HCT116 (cell line): Measurements from ENCODE around the gene KRT2. TPM values are rescaled to one million over a fixed set of nuclear protein-coding genes. Genes with fewer than 3 reads are reported as not detected.

ENCODE experiments used
- ATAC-seq: fragments of 200-7000 bp; cut with Tn5 transposase; 2 replicates; pipeline ENCODE4 v1.9.1; 2020; ENCODE audit warnings: mild to moderate bottlenecking, moderate library complexity
- BruUV-seq: library from RNA; stranded (reverse); fragments of 400-500 nt; replicated peaks from 2 replicates; lab custom pipeline; 2021; lab: Mats Ljungman, UMichigan
- CTCF ChIA-PET: fragments of 300-600 bp; sonication (Branson Sonifier 250); formaldehyde crosslinking; loops from one replicate; lab custom pipeline; 2021; ENCODE audit warnings: antibody characterized with exemption; lab: Charles Lee
- POLR2A ChIA-PET: fragments of 300-600, 350-600 bp; sonication (Branson Sonifier 250); formaldehyde crosslinking; loops from one replicate; lab custom pipeline; 2021; ENCODE audit warnings: antibody characterized with exemption; lab: Charles Lee
- RAD21 ChIA-PET, 2 experiments: fragments of 300-600 bp; sonication (Branson Sonifier 250); formaldehyde crosslinking; loops; one replicate each; lab custom pipeline; 2023; ENCODE audit warnings: low total read pairs in 2 of 2; ENCODE audit not compliant: uncharacterized antibody in 2 of 2, unreplicated experiment in 2 of 2, low non-redundant PET in 1 of 2; lab: Charles Lee
- DNase-seq: peaks from one replicate; pipeline ENCODE4 v3.0.0-alpha.2; 2010; ENCODE audit warnings: low read depth, low spot score
- H2AFZ ChIP-seq: fragments of 200-600 bp; shearing (Covaris generic), sonication (generic); 2 replicates; pipeline ENCODE4 v1.6.1; 2017; ENCODE audit warnings: low read depth, mixed run types, mixed read lengths, antibody characterized with exemption, low read length; ENCODE audit not compliant: poor library complexity, severe bottlenecking
- H3K27ac ChIP-seq: 2 replicates; pipeline ENCODE4 v1.5.1; 2012; ENCODE audit warnings: low read depth, low read length
- H3K27me3 ChIP-seq: fragments of 200-600 bp; sonication (generic); 2 replicates; pipeline ENCODE4 v1.6.1; 2016; ENCODE audit warnings: mixed run types, low read length, mixed read lengths; ENCODE audit not compliant: insufficient read depth
- H3K36me3 ChIP-seq, 2 experiments: fragments of 200-500 bp in 1 of 2; fragments of 200-600 bp in 1 of 2; sonication (Bioruptor generic) in 1 of 2; sonication (generic) in 1 of 2; 2 replicates each; pipeline versions ENCODE4 v1.5.1 to v1.6.1; 2014 to 2016; ENCODE audit warnings: low read length in 2 of 2, inconsistent platforms in 1 of 2, mixed read lengths in 1 of 2, mixed run types in 1 of 2; ENCODE audit not compliant: insufficient read depth in 2 of 2, control insufficient read depth in 1 of 2
- H3K4me1 ChIP-seq, 2 experiments: fragments of 200-600 bp in 1 of 2; sonication (generic) in 1 of 2; 2 replicates each; pipeline versions ENCODE4 v1.5.1 to v1.6.1; 2012 to 2017; ENCODE audit warnings: low read length in 2 of 2, inconsistent platforms in 1 of 2, mild to moderate bottlenecking in 1 of 2, mixed read lengths in 1 of 2, mixed run types in 1 of 2, moderate library complexity in 1 of 2; ENCODE audit not compliant: insufficient read depth in 2 of 2, control insufficient read depth in 1 of 2
- H3K4me2 ChIP-seq: fragments of 200-600 bp; sonication (generic); 2 replicates; pipeline ENCODE4 v1.6.1; 2017; ENCODE audit warnings: mixed run types, low read length, mixed read lengths
- H3K4me3 ChIP-seq, 2 experiments: fragments of 200-600 bp in 1 of 2; sonication (generic) in 1 of 2; replicated peaks in 1 of 2; 2 replicates each; pipeline ENCODE4 v1.5.1; 2011 to 2016; ENCODE audit warnings: low read length in 2 of 2, control low read depth in 1 of 2, low read depth in 1 of 2, mild to moderate bottlenecking in 1 of 2, mixed read lengths in 1 of 2, mixed run types in 1 of 2
- H3K79me2 ChIP-seq: fragments of 200-600 bp; sonication (generic); 2 replicates; pipeline ENCODE4 v1.6.1; 2017; ENCODE audit warnings: mild to moderate bottlenecking, mixed run types, low read length, moderate library complexity, mixed read lengths; ENCODE audit not compliant: insufficient read depth
- H3K9ac ChIP-seq: fragments of 200-600 bp; sonication (generic); 2 replicates; pipeline ENCODE4 v1.6.1; 2016; ENCODE audit warnings: low read length, mixed read lengths
- H3K9me2 ChIP-seq: fragments of 200-600 bp; sonication (generic), shearing (Covaris generic); 2 replicates; pipeline ENCODE4 v1.6.1; 2017; ENCODE audit warnings: mixed run types, mild to moderate bottlenecking, moderate library complexity; ENCODE audit not compliant: insufficient read depth
- H3K9me3 ChIP-seq, 2 experiments: fragments of 200-500 bp in 1 of 2; fragments of 200-600 bp in 1 of 2; sonication (Bioruptor generic) in 1 of 2; sonication (generic) in 1 of 2; 2 replicates each; pipeline ENCODE4 v1.6.1; 2014 to 2017; ENCODE audit warnings: low read length in 2 of 2, mixed read lengths in 2 of 2, inconsistent platforms in 1 of 2, low read depth in 1 of 2, mild to moderate bottlenecking in 1 of 2, mixed run types in 1 of 2, moderate library complexity in 1 of 2; ENCODE audit not compliant: control insufficient read depth in 1 of 2, insufficient read depth in 1 of 2
- H4K20me1 ChIP-seq: fragments of 200-600 bp; sonication (generic), shearing (Covaris generic); 2 replicates; pipeline ENCODE4 v1.6.1; 2017; ENCODE audit warnings: mixed run types, mild to moderate bottlenecking, moderate library complexity; ENCODE audit not compliant: insufficient read depth
- CEBPB ChIP-seq: IDR thresholded peaks from 2 replicates; pipeline ENCODE4 v1.6.1; 2012; ENCODE audit warnings: low read depth
- EGR1 ChIP-seq: IDR thresholded peaks from 2 replicates; pipeline ENCODE4 v1.6.1; 2012; ENCODE audit warnings: low read depth
- ELF1 ChIP-seq: IDR thresholded peaks from 2 replicates; pipeline ENCODE4 v1.6.1; 2012; ENCODE audit warnings: low read depth, borderline replicate concordance
- JUND ChIP-seq: IDR thresholded peaks from 2 replicates; pipeline ENCODE4 v1.6.1; 2012
- POLR2A ChIP-seq: IDR thresholded peaks from 2 replicates; pipeline ENCODE4 v1.7.0; 2011; ENCODE audit warnings: borderline replicate concordance; ENCODE audit not compliant: insufficient read depth, insufficient read length; ENCODE audit errors: extremely low read depth
- RAD21 ChIP-seq: IDR thresholded peaks from 2 replicates; pipeline ENCODE4 v1.6.1; 2012; ENCODE audit warnings: low read depth, mild to moderate bottlenecking
- SP1 ChIP-seq: IDR thresholded peaks from 2 replicates; pipeline ENCODE4 v1.6.1; 2012; ENCODE audit warnings: low read depth
- SRF ChIP-seq: IDR thresholded peaks from 2 replicates; pipeline ENCODE4 v1.6.1; 2012; ENCODE audit warnings: low read depth
- TCF7L2 ChIP-seq: IDR thresholded peaks from 2 replicates; pipeline ENCODE4 v1.7.0; 2011; ENCODE audit warnings: borderline replicate concordance, inconsistent platforms; ENCODE audit not compliant: insufficient read depth, insufficient read length; ENCODE audit errors: extremely low read depth
- ZNF274 ChIP-seq: fragments of 200-500 bp; sonication (Bioruptor generic); IDR thresholded peaks from 2 replicates; pipeline ENCODE4 v1.6.1; 2014; ENCODE audit warnings: mild to moderate bottlenecking, low read depth, low read length, inconsistent platforms
- intact Hi-C: fragments of 100-400 bp; cut with micrococcal nuclease; formaldehyde crosslinking; loops from 2 replicates; pipeline ENCODE4 v1.10.0; 2022
- total RNA-seq: library from RNA; stranded (reverse); gene quantifications from one replicate; pipeline ENCODE4 v1.2.1, GENCODE V29; 2021; ENCODE audit not compliant: unreplicated experiment
- TF ChIP-seq, protein P1 (sequence below): IDR thresholded peaks from 2 replicates; pipeline ENCODE4 v1.6.1; 2011; ENCODE audit warnings: mild to moderate bottlenecking, low read length, moderate library complexity; ENCODE audit not compliant: insufficient replicate concordance; ENCODE audit errors: extremely low read depth
- TF ChIP-seq, protein P2 (sequence below): IDR thresholded peaks from 2 replicates; pipeline ENCODE4 v1.6.1; 2012
- TF ChIP-seq, protein P3 (sequence below): IDR thresholded peaks from 2 replicates; pipeline ENCODE4 v1.6.1; 2012

The KRT2 gene
- total RNA-seq, 1 experiment from 2014 or later: not detected

DNA sequence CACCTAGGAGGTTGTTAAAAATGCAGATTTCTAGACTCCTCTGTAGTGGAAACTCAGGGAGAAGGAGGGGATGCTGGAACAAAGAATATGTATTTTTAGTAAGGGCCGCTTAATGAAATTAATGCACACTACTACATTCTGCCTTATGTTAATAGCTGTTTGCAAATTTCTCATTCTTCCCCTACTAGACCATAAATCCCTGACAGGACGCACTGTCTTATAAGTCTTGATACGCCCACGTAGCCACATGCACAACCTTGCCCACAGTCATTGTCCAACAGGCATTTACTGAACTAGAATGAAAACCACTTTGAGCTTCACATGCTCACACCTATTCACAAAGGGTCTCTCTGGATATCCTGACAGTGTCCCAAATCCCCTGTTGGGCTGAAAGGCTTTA, 10.5 kb downstream of the KRT2 start (continued):
- TF ChIP-seq, protein P1, sequence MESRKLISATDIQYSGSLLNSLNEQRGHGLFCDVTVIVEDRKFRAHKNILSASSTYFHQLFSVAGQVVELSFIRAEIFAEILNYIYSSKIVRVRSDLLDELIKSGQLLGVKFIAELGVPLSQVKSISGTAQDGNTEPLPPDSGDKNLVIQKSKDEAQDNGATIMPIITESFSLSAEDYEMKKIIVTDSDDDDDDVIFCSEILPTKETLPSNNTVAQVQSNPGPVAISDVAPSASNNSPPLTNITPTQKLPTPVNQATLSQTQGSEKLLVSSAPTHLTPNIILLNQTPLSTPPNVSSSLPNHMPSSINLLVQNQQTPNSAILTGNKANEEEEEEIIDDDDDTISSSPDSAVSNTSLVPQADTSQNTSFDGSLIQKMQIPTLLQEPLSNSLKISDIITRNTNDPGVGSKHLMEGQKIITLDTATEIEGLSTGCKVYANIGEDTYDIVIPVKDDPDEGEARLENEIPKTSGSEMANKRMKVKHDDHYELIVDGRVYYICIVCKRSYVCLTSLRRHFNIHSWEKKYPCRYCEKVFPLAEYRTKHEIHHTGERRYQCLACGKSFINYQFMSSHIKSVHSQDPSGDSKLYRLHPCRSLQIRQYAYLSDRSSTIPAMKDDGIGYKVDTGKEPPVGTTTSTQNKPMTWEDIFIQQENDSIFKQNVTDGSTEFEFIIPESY: no peak
- TF ChIP-seq EGR1 (no peak), CEBPB (no peak), SP1 (no peak), JUND (no peak), RAD21 (no peak), POLR2A (no peak), ELF1 (no peak), TCF7L2 (no peak)
- TF ChIP-seq, protein P2, sequence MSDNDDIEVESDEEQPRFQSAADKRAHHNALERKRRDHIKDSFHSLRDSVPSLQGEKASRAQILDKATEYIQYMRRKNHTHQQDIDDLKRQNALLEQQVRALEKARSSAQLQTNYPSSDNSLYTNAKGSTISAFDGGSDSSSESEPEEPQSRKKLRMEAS: no peak

DNA sequence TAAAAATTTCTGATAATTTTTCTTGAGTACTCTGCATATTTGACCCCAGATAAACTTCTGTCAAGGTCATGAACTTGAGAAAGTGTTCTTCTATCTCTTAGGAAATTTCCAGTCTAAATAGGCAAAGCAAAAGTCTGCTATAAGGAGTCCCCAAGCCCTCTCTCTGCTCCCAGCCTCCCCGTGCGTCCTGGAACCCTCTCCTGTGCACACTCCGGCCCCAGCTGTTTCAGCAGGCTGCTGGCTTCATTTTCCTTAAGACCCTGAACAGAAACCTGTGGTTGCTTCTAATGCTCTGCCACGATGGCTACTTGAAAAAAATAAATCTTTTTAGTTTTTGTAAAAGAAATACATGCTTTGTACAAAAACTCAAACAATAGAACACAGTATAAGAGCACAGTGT, 14.7 kb downstream of the KRT2 start:
- intact Hi-C loops: no loop called here
- CTCF ChIA-PET: no interaction called here
- TF ChIP-seq TCF7L2 (no peak), ELF1 (no peak), SRF (no peak), ZNF274 (no peak), JUND (no peak)
- TF ChIP-seq, protein P3, sequence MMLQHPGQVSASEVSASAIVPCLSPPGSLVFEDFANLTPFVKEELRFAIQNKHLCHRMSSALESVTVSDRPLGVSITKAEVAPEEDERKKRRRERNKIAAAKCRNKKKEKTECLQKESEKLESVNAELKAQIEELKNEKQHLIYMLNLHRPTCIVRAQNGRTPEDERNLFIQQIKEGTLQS: no peak
- H2AFZ ChIP-seq: no peak overlapping the region
- no peaks in the 10 kb centered on the region for H3K4me1 ChIP-seq
- H3K27ac ChIP-seq: no peak overlapping the region
- no peak overlapping the region for H3K9ac ChIP-seq
- POLR2A ChIA-PET: no interaction called here
- H3K9me2 ChIP-seq: no peaks in the 10 kb centered on the region
- no peaks in the 10 kb centered on the region for H3K36me3 ChIP-seq
- H3K79me2 ChIP-seq: no peaks in the 10 kb centered on the region
- H3K9me3 ChIP-seq: no peaks in the 10 kb centered on the region
- no peaks in the 10 kb centered on the region for H4K20me1 ChIP-seq
- ATAC-seq (no peak), DNase-seq (no peak)
- no peaks in the 10 kb centered on the region for H3K27me3 ChIP-seq
- BruUV-seq: no TSS peak
- H3K4me3 ChIP-seq: no peak overlapping the region
- RAD21 ChIA-PET: no interaction called here
- H3K4me2 ChIP-seq: no peak overlapping the region
